ENCODE data around the gene ARHGEF2. TPM values are rescaled to one million over a fixed set of nuclear protein-coding genes. Genes with fewer than 3 reads are reported as not detected.
A peak's percentile ranks its signal among the peaks of the same experiment; 100 is the strongest.

ARHGEF2 gene
- 10 to 100 TPM; 75.4 to 82.0 (median 77.6) TPM for polyA plus RNA-seq (ENCODE audit: insufficient read length in 3 of 3)
- long read RNA-seq, donor 1 = 0 reads
- long read RNA-seq, donor 2, partial matches to known transcripts = 0 of 2 reads
- long read RNA-seq, donor 2, other reads (novel, unspliced or antisense) = 0 of 2 reads
- long read RNA-seq, donor 3, full-length matches to known transcripts = 4 of 12 reads
- long read RNA-seq, donor 3, partial matches to known transcripts = 8 of 12 reads
- long read RNA-seq, donor 3, other reads (novel, unspliced or antisense) = 0 of 12 reads
- long read RNA-seq, donor 4, full-length matches to known transcripts = 3 of 10 reads
- long read RNA-seq, donor 4, partial matches to known transcripts = 7 of 10 reads
- long read RNA-seq, donor 4, other reads (novel, unspliced or antisense) = 0 of 10 reads
- long read RNA-seq, donor 5 = 0 reads
- long read RNA-seq, donor 6, partial matches to known transcripts = 0 of 1 reads
- long read RNA-seq, donor 6, other reads (novel, unspliced or antisense) = 0 of 1 reads
- long read RNA-seq, donor 7, partial matches to known transcripts = 6 of 6 reads
- long read RNA-seq, donor 7, other reads (novel, unspliced or antisense) = 0 of 6 reads
- long read RNA-seq, donor 8, partial matches to known transcripts = 59 of 160 reads
- long read RNA-seq, donor 8, other reads (novel, unspliced or antisense) = 99 of 160 reads
- long read RNA-seq, donor 9 = 0 reads
- long read RNA-seq, donor 10, partial matches to known transcripts = 0 of 3 reads
- long read RNA-seq, donor 10, other reads (novel, unspliced or antisense) = 0 of 3 reads
- long read RNA-seq, donor 11, full-length matches to known transcripts = 1 of 1 reads
- long read RNA-seq, donor 11, partial matches to known transcripts = 0 of 1 reads
- long read RNA-seq, donor 11, other reads (novel, unspliced or antisense) = 0 of 1 reads
- long read RNA-seq, donor 12 = 0 reads
- long read RNA-seq, donor 13 = 0 reads
- long read RNA-seq, donor 14, partial matches to known transcripts = 5 of 7 reads
- long read RNA-seq, donor 14, other reads (novel, unspliced or antisense) = 0 of 7 reads
- long read RNA-seq, donor 15, full-length matches to known transcripts = 1 of 1 reads
- long read RNA-seq, donor 15, partial matches to known transcripts = 0 of 1 reads
- long read RNA-seq, donor 15, other reads (novel, unspliced or antisense) = 0 of 1 reads
- long read RNA-seq, donor 16, partial matches to known transcripts = 27 of 32 reads
- long read RNA-seq, donor 16, other reads (novel, unspliced or antisense) = 0 of 32 reads

DNA sequence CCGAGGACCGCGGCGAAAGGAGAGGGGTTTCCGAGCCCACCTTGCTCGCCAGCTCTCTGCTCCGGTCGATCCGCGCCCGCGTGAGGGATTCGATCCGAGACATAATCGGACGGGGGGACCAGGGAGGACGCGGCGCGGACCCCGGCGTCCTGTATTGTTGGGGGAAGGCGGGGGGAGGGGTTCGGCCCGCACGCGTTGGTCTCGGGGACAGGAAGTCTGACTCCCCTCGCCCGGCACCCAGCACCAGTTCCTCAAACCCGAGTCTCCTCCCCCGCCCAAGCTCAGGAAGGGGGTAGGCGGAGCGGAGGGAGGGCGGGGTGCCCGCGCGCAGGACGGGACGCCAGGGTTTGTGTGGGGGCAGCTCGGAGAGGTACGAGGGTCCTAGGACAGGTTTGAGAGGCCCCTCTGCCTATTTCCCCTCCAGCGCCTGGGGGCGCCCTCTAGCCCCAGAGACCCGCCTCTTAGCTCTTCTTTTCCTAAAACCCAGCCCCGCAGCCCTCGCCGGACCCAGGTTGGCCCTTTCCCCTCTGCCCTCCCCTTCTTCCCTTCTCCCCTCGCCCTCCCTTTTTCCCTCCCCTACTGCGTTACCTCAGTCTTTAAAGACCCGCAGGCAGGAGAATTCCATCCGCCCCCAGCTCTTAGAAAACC is at the start of gene ARHGEF2:
TSS of gene ARHGEF2 (minus strand) at position 223 of the 648 bp plus-strand sequence. CDS start at position 103, 120 bp downstream.
- peak in 4 of 11 donors; percentile 63 to 76 (median 72) for DNase-seq (ENCODE audit: extremely low read depth in 1 of 11, low read depth in 9 of 11, low spot score in 4 of 11)

DNA sequence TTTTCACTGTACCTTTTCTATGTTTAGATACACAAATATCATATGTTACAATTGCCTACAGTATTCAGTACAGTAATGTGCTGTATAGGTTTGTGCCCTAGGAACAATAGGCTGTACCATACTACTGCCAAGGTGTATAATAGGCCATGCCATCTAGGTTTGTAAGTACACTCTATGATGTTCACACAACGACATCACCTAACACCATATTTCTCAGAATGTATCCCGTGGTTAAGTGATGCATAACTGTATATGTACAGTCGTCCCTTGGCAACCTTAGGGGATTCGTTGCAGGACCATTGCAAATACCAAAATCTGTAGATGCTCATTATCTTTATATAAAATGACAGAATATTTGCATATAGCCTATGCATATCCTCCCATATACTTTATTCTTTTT is 48.2 kb upstream of the ARHGEF2 start:
- DNase-seq (ENCODE audit: extremely low read depth in 1 of 11, low read depth in 9 of 11, low spot score in 4 of 11) = no peak

DNA sequence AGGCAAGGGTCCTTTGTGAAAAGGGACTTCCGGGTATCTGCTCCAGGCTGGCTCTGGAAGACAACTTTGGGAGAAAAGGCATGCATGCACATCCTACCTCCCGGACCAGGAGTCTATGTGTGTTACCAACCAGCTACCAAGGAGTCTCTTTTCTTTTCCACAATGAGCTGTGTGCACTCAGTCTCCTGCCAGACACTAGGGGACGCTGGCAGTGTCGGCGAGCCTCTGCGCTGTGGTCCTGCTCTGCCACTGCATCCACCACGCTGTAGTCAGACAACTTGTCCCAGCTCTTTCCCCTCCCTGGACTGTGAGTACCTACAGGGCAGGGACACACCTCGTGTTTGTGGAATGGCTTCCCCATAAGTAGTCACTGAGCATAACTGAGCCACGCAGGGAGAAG is 47.5 kb upstream of the ARHGEF2 start:
- DNase-seq (ENCODE audit: extremely low read depth in 1 of 11, low read depth in 9 of 11, low spot score in 4 of 11) = peak in 1 of 11 donors; percentile 41

DNA sequence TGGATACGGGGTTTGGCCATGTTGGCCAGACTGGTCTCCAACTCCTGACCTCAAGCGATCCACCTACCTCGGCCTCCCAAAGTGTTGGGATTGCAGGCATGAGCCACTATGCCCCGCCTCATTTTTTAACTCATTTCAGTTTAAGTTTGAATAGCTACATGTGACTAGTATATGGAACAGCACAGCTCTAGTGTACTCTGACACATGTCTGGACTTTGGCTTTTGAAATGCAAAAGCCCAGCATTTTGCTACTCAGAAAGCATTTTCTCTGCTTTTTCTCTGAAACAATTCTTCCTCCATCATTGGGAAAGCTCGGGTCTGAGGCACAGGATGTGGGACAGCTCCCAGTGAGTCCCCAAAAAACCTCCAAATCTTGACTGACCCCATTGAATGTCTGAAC is 46.5 kb upstream of the ARHGEF2 start:
- no peak for DNase-seq (ENCODE audit: extremely low read depth in 1 of 11, low read depth in 9 of 11, low spot score in 4 of 11)

DNA sequence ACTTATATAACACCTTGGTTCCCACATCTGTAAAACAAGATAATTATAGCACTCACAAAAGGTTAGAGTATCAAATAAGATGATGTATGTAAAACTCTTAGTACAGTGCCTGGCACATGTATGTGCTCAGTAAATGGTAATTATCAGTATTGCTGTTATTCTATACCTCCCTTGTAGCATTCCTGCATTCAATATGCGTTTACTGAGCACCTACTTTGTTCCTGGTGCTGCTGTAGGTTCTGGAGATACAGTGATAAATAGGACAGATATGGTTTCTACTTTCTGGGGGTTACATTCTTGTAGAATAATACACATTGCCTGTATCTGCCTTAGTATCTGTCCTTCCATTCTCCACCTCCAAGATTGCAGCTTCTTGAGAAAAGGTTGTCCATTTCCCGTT is 43.6 kb upstream of the ARHGEF2 start:
- no peak for DNase-seq (ENCODE audit: extremely low read depth in 1 of 11, low read depth in 9 of 11, low spot score in 4 of 11)

DNA sequence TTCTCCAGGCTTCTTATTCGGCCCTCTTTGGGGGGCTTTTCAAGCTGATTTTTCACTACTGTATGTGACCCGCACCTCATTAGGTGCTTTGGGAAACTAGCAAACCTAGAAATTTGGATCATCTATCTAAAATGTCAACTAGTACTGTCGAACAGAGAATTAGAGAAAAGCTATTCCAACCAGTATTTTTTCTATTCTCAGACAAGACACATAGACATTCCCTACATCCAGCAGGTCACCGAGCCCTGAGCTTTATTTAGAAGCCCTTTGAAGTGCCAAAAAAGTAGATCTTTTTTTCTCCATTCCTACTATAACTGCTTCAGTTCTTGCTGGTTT is 42.7 kb upstream of the ARHGEF2 start:
- DNase-seq (ENCODE audit: extremely low read depth in 1 of 11, low read depth in 9 of 11, low spot score in 4 of 11) = no peak

DNA sequence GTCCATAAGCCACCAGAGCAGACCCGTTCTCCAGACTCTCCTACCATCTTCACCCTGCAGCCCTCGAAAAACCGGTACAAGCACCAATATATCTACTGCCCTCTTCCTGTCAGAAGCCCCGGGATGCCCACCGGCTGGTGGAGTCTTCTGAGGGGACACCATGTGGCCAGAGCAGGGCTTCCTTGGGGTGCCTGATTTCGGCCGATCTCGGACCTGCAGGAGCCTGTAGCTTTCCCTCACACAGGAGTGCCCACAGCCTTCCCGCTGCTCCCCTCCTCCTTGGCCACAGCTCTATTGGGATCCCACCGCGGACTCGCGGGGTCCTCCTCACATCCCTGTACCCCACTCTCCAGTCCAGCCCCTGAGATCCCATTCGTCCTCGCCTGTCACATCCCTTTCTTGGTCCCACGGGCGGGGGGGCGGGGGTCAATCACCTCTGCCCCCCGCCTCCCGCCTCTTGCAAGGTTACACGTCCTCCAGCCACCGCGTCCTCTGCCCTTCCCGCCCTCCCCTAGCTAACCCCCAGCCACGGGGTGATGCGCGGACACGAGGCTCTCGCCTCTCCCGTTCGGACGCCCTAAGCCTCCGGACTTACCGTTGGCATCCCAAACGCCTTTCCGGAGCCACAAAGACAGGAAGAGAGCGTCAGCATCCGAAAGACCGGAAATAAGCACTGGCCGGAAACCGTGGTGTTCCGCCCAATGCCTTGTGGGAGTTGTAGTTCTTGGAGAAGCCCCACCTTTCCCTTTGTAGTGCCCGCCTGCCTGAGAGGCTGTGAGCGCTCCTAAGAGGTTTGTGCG is 42.1 kb upstream of the ARHGEF2 start, which contains the start of gene SSR2:
TSS of gene SSR2 (minus strand) at position 659 of the 800 bp plus-strand sequence. CDS start 784 bp downstream, outside the sequence.
- peak; percentile 76 to 94 (median 87) for DNase-seq (ENCODE audit: extremely low read depth in 1 of 11, low read depth in 9 of 11, low spot score in 4 of 11)

DNA sequence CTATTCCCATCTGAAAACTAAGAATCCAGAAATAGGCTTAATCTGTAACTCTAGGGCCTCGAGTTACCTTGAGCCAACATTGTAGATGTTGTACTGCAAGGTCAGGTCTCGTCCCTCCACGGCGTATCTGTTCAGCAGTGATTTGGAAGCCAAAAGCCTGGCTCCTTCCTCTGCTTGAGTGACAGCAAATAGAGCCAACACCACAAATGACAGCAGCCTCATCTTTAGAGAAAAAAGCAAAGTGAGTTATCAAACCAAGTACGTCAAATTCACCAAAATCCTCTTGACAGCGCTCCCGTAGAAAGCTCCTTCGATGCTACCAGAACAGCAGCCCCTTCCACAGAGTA is 41.6 kb upstream of the ARHGEF2 start:
- DNase-seq (ENCODE audit: extremely low read depth in 1 of 11, low read depth in 9 of 11, low spot score in 4 of 11) = no peak

DNA sequence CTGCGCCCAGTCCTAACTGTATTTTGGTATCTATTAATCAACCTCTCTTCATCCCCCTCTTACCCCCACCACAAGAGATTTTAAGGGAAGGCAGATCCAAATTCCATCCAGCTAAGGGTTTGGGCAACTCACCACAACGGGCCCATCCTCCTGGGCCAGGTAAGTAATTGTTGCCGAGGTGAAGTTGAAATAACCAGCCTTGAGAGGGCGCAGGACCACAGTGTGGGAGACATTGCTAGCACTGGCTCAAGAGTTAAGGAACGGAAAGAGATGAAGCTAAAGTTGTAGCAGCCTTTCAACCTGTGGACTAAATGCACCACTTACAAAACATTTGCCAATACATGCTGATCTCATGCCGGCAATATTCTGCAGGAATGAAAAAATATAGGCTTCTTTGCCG is 36.5 kb upstream of the ARHGEF2 start:
- no peak for DNase-seq (ENCODE audit: extremely low read depth in 1 of 11, low read depth in 9 of 11, low spot score in 4 of 11)

DNA sequence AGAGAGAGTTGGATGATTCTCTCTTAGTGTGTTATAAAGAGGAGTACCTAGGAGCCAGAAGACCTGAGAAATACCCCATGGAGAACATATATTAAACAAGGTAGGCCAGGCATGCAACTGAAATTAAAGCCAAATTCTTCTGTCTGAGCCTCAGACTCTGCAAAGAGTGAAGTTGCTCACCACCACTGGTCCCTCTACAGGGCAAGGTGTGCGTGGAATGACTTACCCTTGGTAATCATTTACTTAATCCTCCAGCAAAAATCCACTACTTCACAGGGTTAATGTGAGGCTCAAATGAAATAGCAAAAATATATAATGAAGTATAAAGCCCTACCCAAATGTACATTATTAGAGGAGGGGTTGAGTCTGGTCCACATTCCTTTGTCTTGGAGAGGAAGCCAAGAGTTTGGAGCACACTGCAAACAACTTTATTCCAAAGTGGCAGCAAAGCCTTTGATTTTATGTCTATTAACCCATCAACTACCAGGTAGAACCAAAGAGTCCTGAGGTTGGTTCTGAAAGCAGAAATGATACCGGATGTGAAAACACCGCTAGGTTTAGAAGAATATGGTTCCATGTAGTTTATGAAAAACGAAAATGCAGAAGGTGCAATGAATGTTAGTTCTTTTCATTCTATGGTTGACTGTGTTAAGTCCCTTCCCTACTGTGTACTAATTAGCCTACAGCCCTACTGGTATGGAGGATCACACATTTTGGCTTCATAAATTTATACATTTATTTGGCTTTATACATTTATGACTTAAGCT is 33.9 kb upstream of the ARHGEF2 start:
- no peak for DNase-seq (ENCODE audit: extremely low read depth in 1 of 11, low read depth in 9 of 11, low spot score in 4 of 11)

DNA sequence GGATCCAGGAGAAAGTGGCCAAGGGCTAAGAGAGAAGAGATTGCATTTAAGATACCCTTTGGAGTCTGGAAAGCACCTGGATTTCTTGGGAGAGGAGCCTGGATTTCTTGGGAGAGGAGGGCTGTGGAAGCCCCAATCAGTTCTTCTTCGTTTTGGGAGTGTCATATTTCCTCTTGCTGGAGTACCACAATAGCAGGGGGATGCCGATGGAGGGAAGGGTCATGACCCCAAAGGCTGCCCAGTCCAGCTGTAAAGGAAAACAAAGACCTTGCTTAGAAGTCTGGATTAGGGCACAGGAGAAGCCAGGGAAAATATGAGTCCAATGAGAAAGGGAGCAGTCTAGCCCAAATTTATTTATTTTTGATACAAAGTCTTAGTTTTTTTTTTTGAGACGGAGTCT is 31.1 kb upstream of the ARHGEF2 start:
- DNase-seq (ENCODE audit: extremely low read depth in 1 of 11, low read depth in 9 of 11, low spot score in 4 of 11) = no peak

DNA sequence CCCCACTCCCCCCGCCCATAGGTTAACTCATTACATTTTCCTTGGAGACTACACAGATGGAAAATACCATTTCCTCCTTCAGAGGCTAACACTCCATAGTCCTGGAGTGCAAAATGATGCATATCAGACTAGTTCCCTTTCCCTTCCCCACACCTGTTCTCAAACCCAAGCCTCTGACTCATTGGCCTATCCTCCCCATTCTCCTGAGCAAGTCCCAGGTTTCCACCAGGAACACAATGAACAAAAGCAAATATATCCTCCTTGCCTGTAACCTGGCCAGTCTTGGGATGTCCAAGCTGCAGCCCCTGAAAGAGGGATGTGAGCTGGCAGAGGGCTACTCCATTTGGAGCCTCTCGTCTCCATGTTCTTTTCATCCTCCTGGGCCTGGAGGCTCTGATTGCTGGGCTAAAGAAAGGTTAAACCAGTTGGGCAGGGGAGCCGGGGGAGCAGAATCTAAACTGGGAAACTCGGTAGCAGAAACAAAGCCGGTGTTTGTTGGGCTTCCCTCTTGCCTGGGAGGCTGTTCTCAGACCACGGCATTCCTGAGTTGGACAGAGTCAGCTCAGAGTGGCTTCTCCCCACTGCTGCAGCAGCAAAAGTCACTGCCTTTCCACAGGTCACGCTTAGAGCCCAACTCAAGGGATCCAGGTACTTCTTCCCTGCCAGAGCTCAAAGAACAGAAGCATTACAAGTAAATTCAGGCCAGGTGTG is 28.5 kb upstream of the ARHGEF2 start:
- no peak for DNase-seq (ENCODE audit: extremely low read depth in 1 of 11, low read depth in 9 of 11, low spot score in 4 of 11)

DNA sequence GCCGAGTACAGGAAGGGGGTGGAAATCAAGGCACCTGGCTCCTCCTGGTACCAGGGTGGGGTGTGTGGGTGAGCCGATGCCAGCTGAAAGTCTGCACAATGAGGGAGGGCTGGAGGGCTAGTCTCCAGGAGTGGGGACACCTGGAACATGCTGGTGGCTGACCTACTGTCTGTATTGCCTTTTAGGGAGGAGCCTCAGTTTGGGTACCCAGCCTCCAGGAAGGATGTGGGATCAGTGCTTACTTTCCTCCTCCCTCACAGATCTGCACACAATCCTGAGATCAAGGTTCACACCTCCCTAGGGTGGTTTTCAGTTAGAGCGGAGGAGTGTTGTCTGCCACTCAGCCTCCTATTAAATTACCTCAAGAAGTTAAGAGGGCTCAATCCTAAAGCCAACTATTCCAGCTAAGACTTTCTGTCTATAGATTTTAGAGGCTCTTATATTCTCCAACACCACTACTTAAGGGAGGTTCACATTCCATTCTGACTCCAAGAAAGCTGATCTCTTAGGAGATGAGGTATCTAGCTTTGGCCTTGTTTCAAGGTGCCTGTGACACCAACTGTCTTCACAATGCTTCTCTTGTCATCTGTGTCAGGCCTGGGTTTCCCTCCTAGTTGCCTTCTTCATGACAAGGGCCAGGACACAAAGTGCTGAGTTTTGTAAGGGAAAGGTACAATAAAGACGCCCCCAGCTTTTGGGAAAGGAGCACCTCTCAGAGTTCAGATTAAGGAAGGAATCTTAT is 26.7 kb upstream of the ARHGEF2 start:
- DNase-seq (ENCODE audit: extremely low read depth in 1 of 11, low read depth in 9 of 11, low spot score in 4 of 11) = no peak

DNA sequence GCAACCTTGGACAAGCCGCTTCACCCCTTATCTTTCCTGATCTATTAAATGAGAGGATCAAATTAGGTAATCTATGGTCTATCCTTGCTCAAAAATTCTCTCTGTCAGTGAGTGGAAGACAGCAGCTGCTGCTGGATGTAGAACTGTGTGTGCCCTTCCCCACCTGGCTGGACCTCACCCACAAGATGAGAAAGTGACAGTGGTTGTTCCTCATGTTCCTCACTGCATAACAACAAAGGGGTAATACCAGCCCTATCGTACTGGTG is 25.5 kb upstream of the ARHGEF2 start:
- DNase-seq (ENCODE audit: extremely low read depth in 1 of 11, low read depth in 9 of 11, low spot score in 4 of 11) = no peak

DNA sequence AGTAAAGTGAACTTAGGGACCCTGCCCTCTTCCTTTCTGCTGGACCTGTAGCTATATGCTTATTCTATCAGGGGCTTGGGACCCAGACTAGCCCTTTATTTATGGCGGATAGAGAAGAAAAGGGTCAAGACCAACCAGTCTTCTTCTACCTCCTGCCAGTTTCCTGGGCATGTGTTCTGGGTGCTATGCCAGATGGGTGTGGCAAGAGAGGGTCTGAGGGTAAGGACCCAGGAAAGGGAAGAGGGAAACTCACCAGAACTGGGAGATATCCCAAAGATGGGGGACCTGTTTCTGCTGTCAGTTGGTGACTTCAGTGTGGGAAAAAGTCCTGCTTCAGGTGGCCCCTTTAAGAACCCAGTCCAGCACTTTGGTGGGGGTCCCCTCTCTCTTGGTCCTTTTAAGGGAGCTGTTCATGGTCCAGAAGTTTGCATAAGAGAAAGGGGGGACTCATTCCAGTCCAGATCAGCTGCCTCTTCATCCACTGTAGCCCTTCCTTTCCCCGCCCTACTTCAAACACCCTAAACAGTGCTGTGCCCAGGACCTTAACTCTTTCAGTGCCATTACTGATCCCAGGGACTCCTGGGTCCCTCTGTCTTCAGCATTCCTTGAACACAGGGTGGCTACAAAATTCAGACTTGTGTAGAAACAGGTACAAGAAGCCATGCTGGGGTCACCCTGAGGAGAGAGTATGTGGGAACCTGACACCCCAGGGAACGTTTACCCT is 24.0 kb upstream of the ARHGEF2 start:
- no peak for DNase-seq (ENCODE audit: extremely low read depth in 1 of 11, low read depth in 9 of 11, low spot score in 4 of 11)

DNA sequence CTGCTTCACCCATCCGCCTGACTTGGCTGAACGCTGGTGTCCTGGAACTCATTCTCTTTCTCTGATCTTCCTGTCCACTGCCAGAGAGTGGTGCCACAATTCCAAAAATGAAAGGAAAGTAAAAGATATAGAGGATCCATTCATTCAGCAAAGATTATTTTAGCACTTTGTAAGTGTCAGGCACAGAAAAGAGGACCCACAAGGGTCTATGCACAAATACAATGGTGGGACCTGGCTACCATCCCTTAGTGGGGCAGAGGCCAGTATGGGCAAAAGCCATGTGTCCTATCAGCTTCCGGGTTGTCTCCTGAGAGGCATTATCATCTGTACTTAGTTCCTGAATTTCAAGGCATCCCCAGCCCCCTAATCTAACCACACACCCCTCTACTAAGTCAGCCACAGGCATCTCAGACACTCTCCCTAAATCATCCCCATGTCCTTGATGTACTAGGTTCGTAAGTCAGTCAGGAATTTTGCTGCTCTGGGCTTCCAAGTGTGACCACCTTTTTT is 23.4 kb upstream of the ARHGEF2 start:
- DNase-seq (ENCODE audit: extremely low read depth in 1 of 11, low read depth in 9 of 11, low spot score in 4 of 11) = no peak
